ENCODE results near the gene ICE2. TPM values are rescaled to one million over a fixed set of nuclear protein-coding genes. Genes with fewer than 3 reads are reported as not detected.

The ICE2 gene
- total and polyA plus RNA-seq, 2 of the 8 experiments (the other 6 are each of a cell fraction or from before 2014, with no cell fraction given), result 40.0 to 87.3 TPM

GRCh38 chr15:60395276-60396011 lies 83.5 kb downstream of the ICE2 start:
- H4K8ac ChIP-seq (ENCODE audit: extremely low read depth, insufficient read depth, low read length), result no peak overlapping the region
- no peak overlapping the region for H2AFZ ChIP-seq (ENCODE audit: low read length)
- no peak overlapping the region for H2BK5ac ChIP-seq (ENCODE audit: low read depth, low read length)
- H3K9me3 ChIP-seq (ENCODE audit: insufficient read depth in 2 of 2, low read depth in 1 of 2, low read length in 1 of 2), result no peaks in the 10 kb centered on the region
- H3K18ac ChIP-seq (ENCODE audit: extremely low read depth, low read length), result no peak overlapping the region
- peaks cover 0 to 12% (median 6%) of the 10 kb centered on the region in 4 experiments; a peak in 6 of 7 replicates for H3K27me3 ChIP-seq (replicated peaks in 1 of 4; ENCODE audit: control insufficient read depth in 3 of 4, extremely low read depth in 1 of 4, insufficient read depth in 3 of 4, low read length in 3 of 4)
- peaks cover 7 to 32% (median 23%) of the 10 kb centered on the region in 4 experiments for H3K4me1 ChIP-seq (replicated peaks in 1 of 4; ENCODE audit: control insufficient read depth in 3 of 4, insufficient read depth in 4 of 4, low read length in 3 of 4)
- H4K5ac ChIP-seq (ENCODE audit: insufficient read length, low read depth, low read length), result no peak overlapping the region
- H3K23ac ChIP-seq (ENCODE audit: insufficient read length), result no peak overlapping the region
- H2BK15ac ChIP-seq (ENCODE audit: low read length), result no peak overlapping the region
- H3K4ac ChIP-seq (replicated peaks; ENCODE audit: insufficient read length, low read depth, low read length), result no peak overlapping the region
- TF ChIP-seq KDM5A (IDR thresholded peaks at IDR 0.05; ENCODE audit: low read length) (no peak), ASH2L (IDR thresholded peaks at IDR 0.05; ENCODE audit: low read length) (no peak), JUND (IDR thresholded peaks at IDR 0.05; ENCODE audit: low read length) (no peak), SIN3A (conservative IDR thresholded peaks at IDR 0.05 in 1 of 2, IDR thresholded peaks at IDR 0.05 in 1 of 2; ENCODE audit: low read depth in 1 of 2, low read length in 2 of 2) (no peak), MAFK (IDR thresholded peaks at IDR 0.05; ENCODE audit: low read depth, low read length) (0 out of 2 replicates have a peak, but pooled peaks have one; percentile 21), RAD21 (IDR thresholded peaks at IDR 0.05 in 1 of 2, conservative IDR thresholded peaks at IDR 0.05 in 1 of 2; ENCODE audit: low read depth in 2 of 2, low read length in 2 of 2) (no peak)
- no peak overlapping the region for H3K56ac ChIP-seq (replicated peaks; ENCODE audit: insufficient read length, low read depth, low read length)
- FAIRE-seq (no peak), DNase-seq (ENCODE audit: low read depth in 1 of 2, low spot score in 2 of 2) (no peak)
- no peak overlapping the region for H3K27ac ChIP-seq (ENCODE audit: low read depth, low read length)
- H3K4me3 ChIP-seq (ENCODE audit: extremely low read depth in 1 of 4, insufficient read depth in 2 of 4, low read depth in 3 of 4, low read length in 4 of 4), result peak overlapping the region in 1 of 4 experiments; percentile 72; a peak in 1 of 8 replicates
- H2BK12ac ChIP-seq (ENCODE audit: low read depth, low read length), result no peak overlapping the region
- H2AK5ac ChIP-seq (ENCODE audit: low read depth, low read length), result no peak overlapping the region
- H3K79me2 ChIP-seq (ENCODE audit: control insufficient read depth in 1 of 2, insufficient read depth in 2 of 2, low read length in 2 of 2), result peaks cover 0 to 21% of the 10 kb centered on the region in 2 experiments; a peak in 2 of 4 replicates
- H4K20me1 ChIP-seq (replicated peaks in 1 of 2; ENCODE audit: control insufficient read depth in 1 of 2, insufficient read depth in 2 of 2, low read length in 2 of 2), result peaks cover 0 to 5% of the 10 kb centered on the region in 2 experiments
- WGBS, 2 experiments (ENCODE audit: extremely low coverage in 1 of 2, insufficient coverage in 1 of 2, insufficient read length in 1 of 2, insufficient replicate concordance in 2 of 2, low coverage in 1 of 2, low lambda C conversion rate in 2 of 2, missing lambda C conversion rate in 1 of 2), result 89% methylated on average over 9 of the region's 9 CpGs; no CpG with 5 or more reads in 1 of the 2 experiments
- no peak overlapping the region for H3K9ac ChIP-seq (replicated peaks in 1 of 4; ENCODE audit: extremely low read depth in 1 of 4, low read depth in 3 of 4, low read length in 3 of 4)
- no peak overlapping the region for H2BK120ac ChIP-seq (replicated peaks; ENCODE audit: low read depth, low read length)
- ChIA-PET POLR2A (ENCODE audit: partially characterized antibody) (interaction anchor here (0.8 to 2.6 kb wide), 5 partner anchors 11 to 328 kb away, joined by 3 to 12 read pairs (median 3); no protein-coding TSS in a partner anchor), CTCF (ENCODE audit: partially characterized antibody) (interaction anchor here (0.5 to 2.6 kb wide), 3 partner anchors 36 to 183 kb away, joined by 4 to 9 read pairs (median 5); no protein-coding TSS in a partner anchor)
- peaks cover 0 to 13% (median 0%) of the 10 kb centered on the region in 4 experiments; a peak in 1 of 8 replicates for H3K36me3 ChIP-seq (ENCODE audit: control insufficient read depth in 2 of 4, insufficient read depth in 4 of 4, low read length in 3 of 4)
- no peak overlapping the region for H4K91ac ChIP-seq (replicated peaks; ENCODE audit: insufficient read length, low read length)
- H3K79me1 ChIP-seq (ENCODE audit: low read depth, low read length), result peaks cover 7% of the 10 kb centered on the region; the same call in 1 of the 2 replicates
- no peak overlapping the region for H3K14ac ChIP-seq (ENCODE audit: insufficient read length)
- peak overlapping the region in 1 of 2 experiments; percentile 95; a peak in 1 of 4 replicates for H3K4me2 ChIP-seq (ENCODE audit: insufficient read depth in 1 of 2, low read depth in 2 of 2, low read length in 2 of 2)
- H3K23me2 ChIP-seq (ENCODE audit: low read depth, low read length), result peaks cover 12% of the 10 kb centered on the region; the same call in 1 of the 2 replicates
- no peak overlapping the region; the same call in 1 of the 2 replicates for H2BK20ac ChIP-seq (ENCODE audit: low read length)

All from H1 (cell line).